Nephron progenitor cell (in vitro differentiated cells): ENCODE data around the gene AMFR.

Experiments
- DNase-seq: peaks from one replicate; pipeline ENCODE4 v3.0.0; 2021
- H3K27ac Mint-ChIP-seq: 2 replicates; pipeline ENCODE4 v1.8.0; 2021; ENCODE audit warnings: mild to moderate bottlenecking, moderate library complexity, mixed read lengths
- H3K27me3 Mint-ChIP-seq: 2 replicates; pipeline ENCODE4 v1.8.0; 2021; ENCODE audit warnings: mild to moderate bottlenecking, low read depth, mixed read lengths; ENCODE audit not compliant: poor library complexity
- H3K36me3 Mint-ChIP-seq: 2 replicates; pipeline ENCODE4 v1.8.0; 2021; ENCODE audit warnings: low read depth, mixed read lengths
- H3K4me1 Mint-ChIP-seq: 2 replicates; pipeline ENCODE4 v1.8.0; 2021; ENCODE audit warnings: mixed read lengths
- H3K4me3 Mint-ChIP-seq: 2 replicates; pipeline ENCODE4 v1.8.0; 2021; ENCODE audit warnings: mild to moderate bottlenecking, moderate library complexity, mixed read lengths
- H3K9me3 Mint-ChIP-seq: 2 replicates; pipeline ENCODE4 v1.8.0; 2021; ENCODE audit warnings: mild to moderate bottlenecking, moderate library complexity, mixed read lengths
- CTCF ChIP-seq: fragments of 200-600 bp; sonication (generic); IDR thresholded peaks from 2 replicates; pipeline ENCODE4 v1.5.0; 2021; ENCODE audit warnings: antibody characterized with exemption

The AMFR gene

GRCh38 chr16:56350491-56351405 lies 74.6 kb downstream of the AMFR start:
- H3K27me3 Mint-ChIP-seq = peaks cover 6% of the 10 kb centered on the region
- H3K36me3 Mint-ChIP-seq = no peaks in the 10 kb centered on the region
- H3K27ac Mint-ChIP-seq = no peak overlapping the region
- H3K4me3 Mint-ChIP-seq = no peak overlapping the region
- H3K9me3 Mint-ChIP-seq = no peaks in the 10 kb centered on the region
- TF ChIP-seq CTCF = no peak
- DNase-seq = no peak
- peaks cover 53% of the 10 kb centered on the region for H3K4me1 Mint-ChIP-seq

- H3K4me3 Mint-ChIP-seq = no peak overlapping the region
- no peak for TF ChIP-seq CTCF
- no peak overlapping the region for H3K27ac Mint-ChIP-seq
- peaks cover 52% of the 10 kb centered on the region for H3K4me1 Mint-ChIP-seq
- H3K27me3 Mint-ChIP-seq = peaks cover 6% of the 10 kb centered on the region
- H3K9me3 Mint-ChIP-seq = no peaks in the 10 kb centered on the region
- no peaks in the 10 kb centered on the region for H3K36me3 Mint-ChIP-seq
- DNase-seq = no peak
Observed at GRCh38 chr16:56349711-56350161, 75.6 kb downstream of the AMFR start.

GRCh38 chr16:56349086-56349415 lies 76.3 kb downstream of the AMFR start:
- Mint-ChIP-seq H3K4me3 (no peak overlapping the region), H3K36me3 (no peaks in the 10 kb centered on the region), H3K27me3 (peaks cover 6% of the 10 kb centered on the region), H3K9me3 (no peaks in the 10 kb centered on the region), H3K4me1 (peaks cover 55% of the 10 kb centered on the region), H3K27ac (no peak overlapping the region)
- no peak for TF ChIP-seq CTCF
- no peak for DNase-seq

- Mint-ChIP-seq H3K36me3 (no peaks in the 10 kb centered on the region), H3K9me3 (no peaks in the 10 kb centered on the region), H3K4me1 (peaks cover 62% of the 10 kb centered on the region), H3K4me3 (no peak overlapping the region), H3K27ac (peak overlapping the region; percentile 45), H3K27me3 (peaks cover 8% of the 10 kb centered on the region)
- no peak for DNase-seq
- TF ChIP-seq CTCF = no peak
Observed at GRCh38 chr16:56348168-56349085, 76.9 kb downstream of the AMFR start.

GRCh38 chr16:56347670-56348069 lies 77.7 kb downstream of the AMFR start:
- no peak for TF ChIP-seq CTCF
- DNase-seq = no peak
- H3K4me1 Mint-ChIP-seq = peaks cover 65% of the 10 kb centered on the region

More at GRCh38 chr16:56347670-56348069, 77.7 kb downstream of the AMFR start:
- H3K27me3 Mint-ChIP-seq = peaks cover 8% of the 10 kb centered on the region
- no peak overlapping the region for H3K27ac Mint-ChIP-seq
- no peaks in the 10 kb centered on the region for H3K36me3 Mint-ChIP-seq
- no peaks in the 10 kb centered on the region for H3K9me3 Mint-ChIP-seq
- no peak overlapping the region for H3K4me3 Mint-ChIP-seq
